HG02759 (cell line): ENCODE data around the gene TSC22D3.
A peak's percentile ranks its signal among the peaks of the same experiment; 100 is the strongest.
"Not testable (repeated sequence)": the region's sequence is repeated elsewhere in the genome, so short reads cannot be mapped to it uniquely, and the experiment has no call there.

Source experiments
- ATAC-seq: cut with Tn5 transposase; IDR thresholded peaks from one replicate; pipeline ENCODE4 v1.9.1; 2021; ENCODE audit warnings: mild to moderate bottlenecking, moderate library complexity; ENCODE audit not compliant: unreplicated experiment

The TSC22D3 gene

DNA sequence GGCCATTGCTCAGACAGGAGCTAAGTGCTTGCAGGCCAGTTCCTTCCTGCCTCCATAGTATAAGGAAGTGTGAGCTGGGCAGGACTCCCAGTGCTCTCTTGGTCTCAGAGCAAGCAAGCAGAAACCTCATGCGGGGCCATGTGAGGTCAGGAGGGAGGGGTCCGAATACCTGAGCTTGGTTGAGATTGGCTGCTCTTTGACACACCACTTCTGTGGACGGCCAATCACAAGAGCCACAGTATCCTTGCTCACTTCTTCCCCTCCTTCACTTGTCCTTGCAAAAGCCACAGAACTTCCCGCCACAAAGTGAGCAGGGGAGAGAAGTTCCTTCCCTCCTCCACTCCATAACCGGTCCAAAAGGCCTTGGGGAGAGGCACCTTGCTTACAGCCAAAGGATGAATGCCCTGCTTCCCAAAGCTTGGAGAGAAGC is 90.6 kb downstream of the TSC22D3 start:
- ATAC-seq = peak; percentile 95

DNA sequence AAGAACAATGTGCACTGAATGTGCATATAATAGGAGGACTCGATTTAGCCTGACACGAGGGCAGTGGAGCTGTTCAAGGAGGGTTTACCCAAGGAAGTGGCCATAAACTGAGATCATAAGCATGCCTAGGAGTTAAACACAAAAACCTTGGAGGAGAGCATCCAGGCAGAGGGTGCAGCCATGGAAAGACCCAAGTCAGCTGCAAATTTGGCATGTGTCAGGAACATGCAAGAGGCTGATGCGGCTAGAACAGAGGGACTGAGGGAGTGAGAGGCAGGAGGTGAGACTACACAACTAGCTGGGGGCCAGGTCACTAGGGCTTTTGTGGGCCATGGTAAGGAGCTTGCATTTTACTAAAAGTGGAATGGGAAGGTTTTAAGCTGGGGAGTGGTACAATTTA is 91.7 kb downstream of the TSC22D3 start:
- ATAC-seq = no peak

DNA sequence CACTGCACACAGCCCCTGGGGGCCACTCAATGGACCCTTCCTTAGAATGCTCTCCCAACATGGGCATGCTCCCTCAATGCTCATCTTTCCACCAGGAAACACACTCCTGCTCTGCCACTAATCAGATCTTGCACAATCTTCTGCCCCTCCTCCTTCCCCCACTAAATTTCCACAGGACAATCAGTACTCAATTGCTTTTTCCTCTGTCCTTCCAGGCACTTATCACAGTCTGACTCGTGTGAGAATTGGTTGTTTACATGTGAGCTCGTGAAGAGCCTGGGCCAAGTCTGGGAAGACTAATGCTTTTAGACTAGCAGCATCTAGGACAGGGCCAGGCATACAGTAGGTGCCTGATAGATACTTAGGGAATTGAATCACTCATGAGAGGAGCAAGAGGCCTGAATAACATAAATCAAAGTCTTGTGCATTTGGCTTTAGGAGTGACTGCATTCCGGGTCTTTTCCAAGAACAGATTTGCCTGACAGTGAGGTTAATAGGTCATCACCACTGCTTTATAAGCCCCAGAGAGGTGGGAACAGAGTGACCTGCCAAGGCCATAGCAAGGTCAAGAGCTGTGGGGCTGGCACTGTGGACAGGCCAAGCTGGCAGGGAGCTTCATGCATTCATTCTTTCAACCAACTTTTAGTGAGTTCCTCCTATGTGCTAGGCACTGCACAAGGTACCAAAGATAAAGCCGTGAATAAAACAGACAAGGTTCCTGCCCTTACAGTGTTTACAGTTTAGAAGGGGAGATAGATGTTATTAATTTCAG is 92.3 kb downstream of the TSC22D3 start:
- ATAC-seq = no peak

DNA sequence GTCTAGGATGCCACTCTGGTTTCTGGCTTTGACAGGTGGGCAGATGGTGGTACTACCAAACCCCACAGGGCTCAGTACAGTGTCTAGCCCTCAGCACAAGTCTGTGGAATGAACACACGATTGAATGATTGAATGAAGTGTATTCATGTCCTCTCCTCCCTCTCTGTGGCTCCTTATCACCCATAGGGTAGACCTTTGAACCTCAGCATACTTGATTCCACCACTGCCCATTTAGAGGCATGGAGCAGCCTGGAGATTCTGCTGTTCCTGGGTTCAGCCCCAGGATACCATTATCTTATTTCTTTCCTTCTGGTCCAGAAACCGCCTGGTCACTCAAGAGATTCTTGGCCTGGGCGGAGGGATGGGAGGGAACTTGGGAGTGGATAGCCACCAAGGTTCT is 93.3 kb downstream of the TSC22D3 start:
- ATAC-seq = no peak

DNA sequence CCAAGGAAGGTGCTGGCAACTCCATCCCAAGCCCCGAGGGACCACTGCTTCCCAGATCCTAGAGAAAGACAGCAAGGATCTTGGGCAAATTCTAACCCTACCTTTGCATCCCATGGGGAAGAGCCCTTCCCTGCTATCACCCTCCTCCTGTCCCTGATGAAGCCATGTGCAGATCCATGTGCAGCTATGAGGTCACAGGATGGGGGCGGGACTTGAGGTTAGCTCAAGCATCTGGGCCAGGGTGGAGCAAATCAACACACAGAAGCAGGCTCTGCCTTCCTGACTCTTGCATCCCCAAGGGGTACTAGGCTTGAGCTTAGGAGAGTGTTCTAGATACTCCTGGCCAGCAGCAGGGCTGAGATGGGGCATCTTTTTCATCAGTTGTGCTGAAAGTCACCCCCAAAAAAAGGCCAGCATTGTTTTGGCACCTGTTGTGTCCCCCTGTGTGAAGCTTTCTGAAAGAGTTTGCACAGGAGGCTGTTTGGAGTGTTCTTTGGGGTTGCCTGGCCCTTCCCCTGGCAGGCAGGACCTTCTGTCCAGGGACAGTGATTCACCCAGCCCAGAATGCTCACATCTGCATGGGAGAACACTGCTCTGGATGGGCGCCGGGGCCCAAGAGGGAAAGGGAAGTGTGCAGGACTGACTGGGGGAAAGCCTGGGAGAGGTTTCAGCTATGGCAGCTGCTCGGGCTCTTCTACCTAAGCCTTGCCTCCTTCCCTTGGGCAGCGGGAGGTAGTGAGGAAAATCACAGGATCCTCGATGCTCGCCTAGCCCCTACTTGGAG is 96.4 kb downstream of the TSC22D3 start:
- ATAC-seq = peak; percentile 24

DNA sequence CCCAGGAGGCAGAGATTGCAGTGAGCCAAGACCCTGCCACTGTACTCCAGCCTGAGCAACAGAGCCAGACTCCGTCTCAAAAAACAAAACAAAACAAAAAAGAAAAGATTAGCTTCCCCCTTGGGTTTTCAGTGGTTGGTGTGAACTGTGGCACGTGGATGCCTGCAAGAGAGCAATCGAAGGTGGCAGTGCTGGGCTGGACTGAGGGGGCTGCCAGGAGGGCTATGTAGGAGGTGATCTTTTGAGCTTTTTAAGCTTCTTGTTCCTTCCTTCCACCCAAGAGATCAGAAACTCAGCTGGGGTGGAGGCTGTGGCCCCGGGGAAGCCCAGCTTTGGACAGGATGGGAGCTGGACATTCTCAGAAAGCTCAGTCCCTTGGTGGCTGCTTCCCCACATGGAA is 97.7 kb downstream of the TSC22D3 start:
- no peak for ATAC-seq

DNA sequence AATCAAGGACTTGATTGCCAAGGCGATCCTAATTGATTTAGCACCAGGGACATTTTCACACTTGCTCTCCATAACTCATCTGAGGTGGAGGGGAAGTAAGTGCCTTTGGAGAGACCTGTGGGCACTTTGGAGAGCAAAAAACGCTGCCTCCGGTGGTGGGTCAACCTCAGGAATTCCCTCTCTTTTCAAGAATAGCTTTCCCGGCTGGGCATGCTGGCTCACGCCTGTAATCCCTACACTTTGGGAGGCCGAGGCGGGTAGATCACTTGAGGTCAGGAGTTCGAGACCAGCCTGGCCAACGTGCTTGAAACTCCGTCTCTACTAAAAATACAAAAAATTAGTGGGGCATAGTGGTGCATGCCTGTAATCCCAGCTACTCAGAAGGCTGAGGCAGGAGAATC is 98.1 kb downstream of the TSC22D3 start:
- ATAC-seq = no peak

DNA sequence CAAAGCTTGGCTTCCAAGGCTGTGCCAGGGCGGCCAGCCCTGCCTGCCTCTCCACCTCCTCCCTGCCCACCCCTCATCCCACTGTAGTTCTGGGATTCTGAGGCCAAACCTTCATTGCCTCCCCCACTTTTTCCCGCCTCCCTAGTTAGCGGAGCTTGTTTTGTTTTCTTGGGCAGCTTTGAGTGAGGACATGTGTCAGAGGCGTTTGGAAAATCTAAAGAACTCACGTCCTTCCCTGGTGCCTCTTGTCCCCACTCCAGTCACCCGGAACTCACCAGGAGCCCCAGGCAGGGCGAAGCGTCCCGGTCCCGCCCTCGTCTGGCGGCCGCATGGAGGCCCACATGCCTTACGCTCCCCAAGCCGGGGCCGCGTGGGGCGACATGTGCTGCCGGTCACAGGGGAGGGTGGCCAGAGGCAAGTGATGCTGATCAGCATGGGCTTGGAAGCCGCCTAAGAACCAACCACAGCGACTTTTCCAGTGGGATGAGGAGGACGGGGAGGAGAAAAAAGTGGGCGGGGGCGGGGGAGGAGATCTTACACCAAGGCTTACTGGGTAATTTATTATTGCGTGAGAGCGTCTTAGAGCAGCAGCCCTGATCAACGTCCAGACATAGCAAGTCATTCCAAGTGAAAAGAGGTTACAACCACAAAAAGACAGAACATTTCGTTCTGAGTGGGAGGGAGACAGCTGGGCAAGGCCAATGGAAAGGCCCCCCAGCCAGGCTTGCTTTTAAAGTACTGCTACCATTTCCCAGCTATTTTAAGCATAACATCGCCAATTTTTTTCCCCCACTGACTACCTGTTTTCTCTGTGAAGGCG is 98.8 kb downstream of the TSC22D3 start:
- peak; percentile 36 for ATAC-seq

DNA sequence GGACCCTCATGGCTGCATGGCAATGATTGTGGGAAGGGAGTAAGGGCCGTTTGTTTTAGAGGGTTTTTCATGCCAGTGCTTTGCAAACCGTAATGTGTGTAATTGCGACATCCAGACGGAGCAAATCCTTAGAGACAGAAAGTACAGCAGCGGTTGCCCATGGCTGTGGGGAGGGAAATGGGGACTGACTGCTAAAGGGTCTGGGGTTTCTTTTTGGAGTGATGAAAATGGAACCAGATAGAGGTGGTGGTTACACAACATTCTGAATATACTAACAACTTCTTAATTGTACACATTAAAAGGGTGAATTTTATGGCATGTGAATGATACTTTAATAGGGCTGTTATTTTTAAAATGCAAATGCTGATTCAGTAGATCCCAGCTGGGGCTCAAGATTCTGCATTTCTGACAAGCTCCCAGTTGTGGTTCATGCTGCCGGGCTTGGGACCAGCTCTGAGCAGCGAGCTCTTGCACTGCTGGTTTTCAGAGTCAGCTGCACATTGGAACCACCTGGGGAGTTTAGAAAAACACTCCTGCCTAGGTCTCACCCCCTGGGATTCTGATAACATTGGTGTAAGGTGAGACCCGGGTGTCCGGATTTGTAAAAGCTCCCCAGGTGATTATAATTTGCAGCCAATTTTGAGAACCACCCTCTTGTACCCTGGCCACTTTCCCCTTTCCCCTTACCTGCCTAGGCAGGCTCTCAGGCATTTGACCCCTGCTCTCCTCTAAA is 99.6 kb downstream of the TSC22D3 start:
- ATAC-seq = no peak

DNA sequence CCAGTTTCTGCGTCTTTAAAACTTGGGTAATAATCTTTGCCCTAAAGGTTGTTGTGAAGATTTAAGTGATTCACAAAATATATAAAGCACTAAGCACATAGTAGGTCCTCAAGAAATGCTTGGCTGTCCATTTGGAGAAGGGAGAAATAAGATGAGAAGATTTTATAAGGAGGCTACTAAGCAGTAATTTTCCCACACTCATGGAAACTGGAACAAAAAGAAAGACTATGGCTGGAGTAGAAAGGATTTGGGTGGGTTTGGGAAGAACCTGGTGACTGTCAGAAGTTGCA is 100.3 kb downstream of the TSC22D3 start:
- ATAC-seq = no peak

DNA sequence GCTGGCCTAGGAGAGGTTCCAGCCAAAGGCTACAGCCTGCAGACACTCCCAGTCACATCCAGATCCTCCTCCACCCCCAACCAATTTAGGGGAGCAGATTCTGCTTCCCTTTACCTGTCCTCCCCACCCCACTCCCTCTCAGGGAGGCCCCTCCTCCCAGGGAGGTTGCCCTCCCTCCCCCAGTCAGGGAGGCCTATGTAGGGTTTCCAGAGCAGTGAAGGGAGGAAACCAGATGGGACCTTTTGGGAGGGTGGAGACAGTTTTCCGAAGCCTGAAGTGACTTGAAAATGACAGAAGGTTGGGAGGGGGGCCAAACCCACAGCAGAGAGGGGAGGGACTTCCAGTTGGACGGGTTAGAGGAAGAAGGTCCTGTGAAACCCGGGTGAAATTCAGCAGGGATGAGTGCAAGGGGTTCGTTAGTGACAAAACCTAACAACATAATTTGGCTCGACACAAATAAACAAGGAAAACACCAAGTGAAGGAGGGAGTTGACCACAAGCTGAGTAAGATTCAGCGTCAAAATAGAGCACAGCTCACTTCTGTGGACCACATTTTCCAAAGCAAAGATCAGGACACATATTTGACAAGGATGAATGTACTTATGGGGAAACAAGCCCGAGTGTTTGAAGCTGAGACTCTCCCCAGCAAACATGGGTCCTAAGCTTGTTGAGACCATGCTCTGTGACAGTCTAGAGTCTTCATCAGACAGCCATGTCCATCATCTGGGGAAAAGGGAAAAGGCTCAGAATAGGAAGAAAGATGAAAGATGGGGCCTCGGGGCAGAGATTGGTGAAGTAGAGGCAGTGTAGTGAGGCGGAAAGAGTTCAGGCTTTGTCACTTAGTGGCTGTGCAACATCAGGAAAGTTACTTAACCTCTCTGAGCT is 100.9 kb downstream of the TSC22D3 start:
- peak; percentile 16 for ATAC-seq

DNA sequence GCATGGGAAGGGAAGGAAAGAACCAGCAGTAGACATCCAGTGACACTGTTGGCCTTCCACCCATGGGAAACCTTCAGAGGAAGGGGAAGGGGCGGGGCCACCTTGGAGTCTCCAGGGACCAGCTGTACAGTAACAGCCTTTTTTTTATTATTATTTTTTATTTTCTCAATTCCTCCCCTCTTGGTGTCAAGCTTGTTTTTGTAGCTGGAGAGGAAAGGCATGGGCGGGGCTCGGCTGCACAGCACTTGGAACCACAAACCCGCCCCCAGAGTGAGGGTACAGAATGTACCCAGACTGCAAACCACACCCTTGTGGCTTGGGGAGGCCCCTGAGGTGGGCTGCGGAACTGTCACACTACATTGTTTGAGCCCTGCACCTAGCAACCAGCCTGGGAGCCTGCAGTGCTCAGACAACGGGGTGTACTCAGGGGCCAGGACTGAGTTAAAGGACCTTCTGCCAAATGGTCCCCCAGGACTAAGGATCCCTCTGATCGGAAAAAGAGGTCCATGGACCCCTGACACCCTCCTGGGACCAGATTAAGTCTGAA is 101.6 kb downstream of the TSC22D3 start:
- ATAC-seq = peak; percentile 83

DNA sequence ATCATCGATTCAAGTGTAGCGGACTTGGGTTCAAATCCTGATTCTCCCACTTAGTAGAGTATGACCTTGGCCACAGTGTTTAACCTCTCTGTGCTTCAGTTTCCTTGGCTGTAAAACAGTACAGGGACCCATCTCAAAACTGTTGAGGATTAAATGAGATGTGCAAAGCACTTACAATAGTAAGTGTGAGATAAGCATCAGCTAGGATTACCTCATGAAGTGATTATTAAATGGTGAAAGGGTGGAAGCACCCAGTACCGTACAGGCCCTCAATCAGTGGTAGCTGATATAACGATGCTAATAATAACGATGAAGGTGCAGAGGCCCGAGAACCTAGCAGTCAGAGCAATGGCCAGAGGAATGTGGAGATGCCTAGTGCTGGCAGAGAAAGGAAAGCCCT is 102.2 kb downstream of the TSC22D3 start:
- peak; percentile 0 for ATAC-seq

DNA sequence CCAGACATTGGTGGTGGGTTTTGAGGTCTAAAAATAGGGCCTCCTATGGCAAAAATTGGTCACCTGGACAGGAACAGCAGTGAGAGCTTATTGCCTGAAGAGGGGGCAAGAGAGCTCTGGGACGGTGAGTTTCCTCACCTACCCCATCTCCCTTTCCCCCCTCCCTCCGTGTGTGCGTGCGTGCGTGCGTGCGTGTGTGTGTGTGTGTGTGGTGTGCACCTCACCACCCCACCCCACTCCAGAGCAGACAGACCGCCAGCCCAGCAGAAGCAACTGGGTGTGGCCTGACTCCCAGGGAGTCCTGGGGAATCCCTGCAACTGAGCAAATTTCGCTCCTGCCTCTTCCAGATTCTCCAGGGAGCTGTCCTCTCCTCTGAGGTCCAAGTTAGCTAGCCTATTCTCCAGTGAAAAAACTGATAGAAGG is 102.6 kb downstream of the TSC22D3 start:
- ATAC-seq = peak; percentile 31

DNA sequence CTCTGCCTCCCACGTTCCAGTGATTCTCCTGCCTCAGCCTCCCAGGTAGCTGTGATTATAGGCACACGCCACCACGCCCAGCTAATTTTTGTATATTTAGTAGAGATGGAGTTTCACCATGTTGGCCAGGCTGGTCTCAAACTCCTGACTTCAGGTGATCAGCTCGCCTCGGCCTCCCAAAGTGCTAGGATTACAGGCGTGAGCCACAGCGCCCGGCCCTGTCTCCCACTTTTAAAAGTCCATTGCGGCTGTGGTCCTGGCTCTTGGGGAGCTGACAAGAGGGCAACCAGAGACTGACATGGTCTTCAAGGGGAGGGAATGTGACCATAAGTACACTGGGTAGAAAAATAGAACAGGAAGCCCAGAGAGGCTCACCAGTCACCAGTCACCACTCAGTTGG is 104.3 kb downstream of the TSC22D3 start:
- ATAC-seq = not testable (repeated sequence)

DNA sequence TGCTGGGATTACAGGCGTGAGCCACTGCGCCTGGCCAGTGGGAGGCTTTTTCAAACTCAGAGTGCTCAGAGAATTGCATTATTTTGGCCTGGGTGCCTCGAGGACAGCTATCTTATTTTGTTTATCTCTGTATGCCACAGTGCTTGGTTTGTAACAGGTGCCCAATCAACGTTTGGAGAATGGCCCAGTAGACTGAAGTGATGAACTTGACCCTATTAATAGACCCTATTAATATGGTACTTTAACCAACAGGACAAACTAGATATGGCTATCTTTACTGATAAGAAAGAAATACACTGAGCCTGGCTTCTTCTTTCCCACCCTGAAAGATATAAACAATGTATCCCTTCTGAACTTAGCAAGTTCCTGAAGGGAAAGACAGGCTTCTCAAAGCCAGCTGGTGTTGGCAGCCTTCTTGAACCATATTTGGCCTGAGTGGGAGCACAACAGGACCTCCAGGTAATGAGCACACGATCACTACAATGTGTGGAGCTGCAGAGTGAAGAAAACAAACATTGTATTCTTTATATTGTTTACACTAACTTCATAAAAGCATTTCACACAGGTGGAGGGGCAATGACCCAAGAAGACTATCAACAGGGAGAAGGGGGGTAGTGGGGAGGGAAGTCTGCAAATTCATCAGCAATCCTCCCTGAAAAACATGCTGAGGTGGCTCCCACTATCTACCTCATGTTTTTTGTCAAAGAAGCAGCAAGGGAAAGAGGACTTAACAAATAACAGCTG is 105.5 kb downstream of the TSC22D3 start:
- no peak for ATAC-seq

DNA sequence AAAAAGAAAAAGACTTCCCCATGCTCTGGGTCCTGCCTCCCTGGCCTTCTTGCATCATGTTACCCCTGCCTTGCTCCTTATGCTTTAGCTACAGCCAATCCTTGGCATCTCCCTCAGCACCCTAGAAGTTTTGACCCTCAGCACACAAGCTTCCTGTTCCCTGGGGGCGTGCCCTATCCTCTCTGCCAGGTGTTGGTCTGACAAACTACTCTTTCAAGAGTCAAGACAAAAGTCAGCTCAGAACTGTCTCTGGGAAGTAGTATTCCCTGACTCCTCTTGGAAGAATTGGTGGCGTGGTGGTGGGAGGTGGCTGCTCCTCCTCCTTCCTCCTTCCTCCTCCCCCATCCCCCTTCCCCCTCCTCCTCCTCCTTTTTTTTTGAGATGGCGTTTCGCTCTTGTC is 106.3 kb downstream of the TSC22D3 start:
- ATAC-seq = no peak

DNA sequence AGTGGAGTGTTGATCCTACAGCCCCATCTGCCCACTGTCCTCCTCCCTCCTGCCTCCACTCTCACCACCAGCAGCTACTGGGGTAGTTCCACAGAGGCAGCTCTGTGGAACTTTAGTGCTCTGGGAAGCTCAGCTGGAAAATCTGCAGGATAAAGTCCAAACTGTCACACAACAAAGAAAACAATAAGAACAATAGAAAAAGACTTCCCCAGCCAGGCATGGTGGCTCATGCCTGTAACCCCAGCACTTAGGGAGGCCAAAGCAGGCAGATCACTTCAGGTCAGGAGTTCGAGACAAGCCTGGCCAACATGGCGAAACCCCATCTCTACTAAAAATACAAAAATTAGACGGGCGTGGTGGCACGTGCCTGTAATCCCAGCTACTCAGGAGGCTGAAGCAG is 106.9 kb downstream of the TSC22D3 start:
- ATAC-seq = not testable (repeated sequence)

DNA sequence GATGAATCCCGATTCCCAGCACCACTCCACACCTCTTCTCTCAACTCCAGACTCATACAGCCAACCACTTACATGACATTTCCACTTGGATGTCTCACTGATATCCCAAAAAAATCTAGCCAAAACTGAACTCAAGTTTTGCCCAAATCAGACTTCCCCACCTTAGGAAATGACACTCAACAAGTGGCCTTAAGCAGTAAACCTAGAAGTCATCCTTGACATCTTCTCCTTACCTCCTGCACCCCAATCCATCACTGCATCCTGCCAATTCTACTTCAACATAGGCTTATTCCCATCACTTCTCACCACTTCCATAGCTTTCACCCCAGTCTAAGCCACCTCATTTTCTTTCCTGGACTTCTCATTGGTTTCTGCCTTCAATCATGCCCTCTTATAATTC is 108.2 kb downstream of the TSC22D3 start:
- no peak for ATAC-seq
